HepG2 (cell line): Measurements from ENCODE around the gene ZNF48. TPM values are rescaled to one million over a fixed set of nuclear protein-coding genes. Genes with fewer than 3 reads are reported as not detected.

ENCODE experiments used
- E2F2 ChIP-seq: sonication (generic); formaldehyde crosslinking; IDR thresholded peaks from 2 replicates; pipeline ENCODE4 v1.4.0; 2020; ENCODE audit warnings: missing genetic modification reagents, borderline replicate concordance
- ETS1 ChIP-seq: sonication (generic); formaldehyde crosslinking; IDR thresholded peaks from 2 replicates; pipeline ENCODE4 v1.4.0; 2020; ENCODE audit warnings: missing genetic modification reagents
- GLMP ChIP-seq: sonication (generic); formaldehyde crosslinking; IDR thresholded peaks from 2 replicates; pipeline ENCODE4 v1.9.0; 2021; ENCODE audit warnings: missing genetic modification reagents, mild to moderate bottlenecking, borderline replicate concordance
- HDAC1 ChIP-seq: sonication (generic); formaldehyde crosslinking; IDR thresholded peaks from 2 replicates; pipeline ENCODE4 v1.5.1; 2020; ENCODE audit warnings: mild to moderate bottlenecking, missing genetic modification reagents
- HOXD1 ChIP-seq: sonication (generic); formaldehyde crosslinking; IDR thresholded peaks from 2 replicates; pipeline ENCODE4 v1.5.0; 2020; ENCODE audit warnings: missing genetic modification reagents
- MYNN ChIP-seq: sonication (generic); formaldehyde crosslinking; IDR thresholded peaks from 2 replicates; pipeline ENCODE4 v1.4.0; 2020; ENCODE audit warnings: mild to moderate bottlenecking, low read depth, missing genetic modification reagents
- NCOA1 ChIP-seq: sonication (generic); formaldehyde crosslinking; IDR thresholded peaks from 2 replicates; pipeline ENCODE4 v1.9.0; 2021; ENCODE audit warnings: missing genetic modification reagents
- PHF20 ChIP-seq: sonication (generic); formaldehyde crosslinking; IDR thresholded peaks from 2 replicates; pipeline ENCODE4 v1.5.0; 2020; ENCODE audit warnings: mild to moderate bottlenecking, missing genetic modification reagents
- PHF21A ChIP-seq: sonication (generic); formaldehyde crosslinking; IDR thresholded peaks from 2 replicates; pipeline ENCODE4 v1.5.0; 2020; ENCODE audit warnings: mild to moderate bottlenecking, missing genetic modification reagents
- PREB ChIP-seq: sonication (generic); formaldehyde crosslinking; IDR thresholded peaks from 2 replicates; pipeline ENCODE4 v1.4.0; 2020; ENCODE audit warnings: missing genetic modification reagents
- RBM22 ChIP-seq: fragments of 200-400 bp; formaldehyde crosslinking; optimal IDR thresholded peaks from 2 replicates; pipeline ENCODE3; 2017; ENCODE audit warnings: mild to moderate bottlenecking, low read length, moderate library complexity
- SALL2 ChIP-seq: sonication (generic); formaldehyde crosslinking; IDR thresholded peaks from 2 replicates; pipeline ENCODE4 v1.8.1; 2023; ENCODE audit warnings: mild to moderate bottlenecking, missing genetic modification reagents, inconsistent platforms
- SKI ChIP-seq: fragments of 450-650 bp; IDR thresholded peaks from one replicate; pipeline ENCODE4 v1.6.1; 2018; ENCODE audit warnings: mild to moderate bottlenecking; ENCODE audit not compliant: partially characterized antibody
- SOX13 ChIP-seq, 3 experiments: fragments of 450-650 bp in 1 of 3; sonication (generic) in 1 of 3; formaldehyde crosslinking in 1 of 3; IDR thresholded peaks in 2 of 3; conservative IDR thresholded peaks in 1 of 3; 2 replicates each; pipeline versions ENCODE4 v1.5.0 to v1.6.1; 2016 to 2020; ENCODE audit warnings: antibody characterized with exemption in 1 of 3, mild to moderate bottlenecking in 1 of 3, missing compliant biosample characterization in 1 of 3, missing genetic modification reagents in 1 of 3, moderate library complexity in 1 of 3
- XBP1 ChIP-seq: sonication (generic); formaldehyde crosslinking; IDR thresholded peaks from 2 replicates; pipeline ENCODE4 v1.5.0; 2020; ENCODE audit warnings: missing genetic modification reagents
- ZFAT ChIP-seq: sonication (generic); formaldehyde crosslinking; conservative IDR thresholded peaks from 2 replicates; pipeline ENCODE4 v1.8.1; 2023; ENCODE audit warnings: missing genetic modification reagents, inconsistent platforms
- ZNF224 ChIP-seq: sonication (generic); formaldehyde crosslinking; IDR thresholded peaks from 2 replicates; pipeline ENCODE4 v1.5.0; 2020; ENCODE audit warnings: mild to moderate bottlenecking, missing genetic modification reagents
- ZNF343 ChIP-seq: sonication (generic); formaldehyde crosslinking; IDR thresholded peaks from 2 replicates; pipeline ENCODE4 v1.4.0; 2020; ENCODE audit warnings: mild to moderate bottlenecking, missing genetic modification reagents
- ZNF574 ChIP-seq: sonication (generic); formaldehyde crosslinking; IDR thresholded peaks from 2 replicates; pipeline ENCODE4 v1.4.0; 2020; ENCODE audit warnings: missing genetic modification reagents
- polyA plus RNA-seq, 8 experiments: library from polyadenylated mRNA; depleted of rRNA in 3 of 8; stranded (reverse) in 7 of 8; unstranded in 1 of 8; fragments of >200 nt; fragmentation: Illumina TruSeq in 4 of 8; extraction: Trizol in 4 of 8; gene quantifications; 2 replicates each; pipeline versions ENCODE4 v1.2.1 to v1.2.3, GENCODE V29; 2011 to 2016; ENCODE audit warnings: low read depth in 4 of 8, missing spikeins in 1 of 8, mixed read lengths in 1 of 8; ENCODE audit not compliant: insufficient read depth in 1 of 8
- total RNA-seq, 5 experiments: library from RNA; depleted of rRNA; stranded (reverse); fragments of >200 nt; fragmentation: Illumina TruSeq; extraction: Trizol; gene quantifications; 2 replicates each; pipeline ENCODE4 v1.2.3, GENCODE V29; 2016; ENCODE audit warnings: low read depth in 1 of 5

The ZNF48 gene
- total and polyA plus RNA-seq, 2 of the 13 experiments (the other 11 are each of a cell fraction or from before 2014, with no cell fraction given) = 9.9 to 12.3 TPM

GRCh38 chr16:30447512-30448226 lies 52.4 kb downstream of the ZNF48 start (continued):
- TF ChIP-seq PHF21A (CRISPR knock-in tag) (peak; percentile 92), SKI (peak; percentile 60), ZNF574 (CRISPR knock-in tag) (peak; percentile 81), E2F2 (CRISPR knock-in tag) (no peak), ZNF224 (CRISPR knock-in tag) (0 out of 2 replicates have a peak, but pooled peaks have one; percentile 43), GLMP (CRISPR knock-in tag) (no peak), HDAC1 (0 out of 2 replicates have a peak, but pooled peaks have one; percentile 9), XBP1 (CRISPR knock-in tag) (no peak), HOXD1 (CRISPR knock-in tag) (peak; percentile 15; the same call in 1 of the 2 replicates), ZNF343 (CRISPR knock-in tag) (peak; percentile 76; the same call in 1 of the 2 replicates), SOX13 (IDR thresholded peaks at IDR 0.05) (peak; percentile 68), SOX13 (CRISPR knock-in tag; conservative IDR thresholded peaks at IDR 0.05 in 1 of 2, IDR thresholded peaks at IDR 0.05 in 1 of 2) (peak in 1 of 2 experiments; percentile 97; a peak in 2 of 4 replicates), SALL2 (CRISPR knock-in tag) (peak; percentile 64; the same call in 1 of the 2 replicates), PREB (no peak), NCOA1 (CRISPR knock-in tag) (no peak; the same call in 1 of the 2 replicates), PHF20 (CRISPR knock-in tag) (no peak), MYNN (CRISPR knock-in tag) (no peak), ETS1 (CRISPR knock-in tag) (no peak), ZFAT (CRISPR knock-in tag) (no peak), RBM22 (no peak)
